UCSD-AML1 (cell line): ENCODE measurements around the gene IGFALS.

ENCODE experiments used
- DNase-seq: peaks from one replicate; lab custom pipeline; 2025; ENCODE audit not compliant: unreplicated experiment; lab: John Stamatoyannopoulos, UW

IGFALS gene

DNA sequence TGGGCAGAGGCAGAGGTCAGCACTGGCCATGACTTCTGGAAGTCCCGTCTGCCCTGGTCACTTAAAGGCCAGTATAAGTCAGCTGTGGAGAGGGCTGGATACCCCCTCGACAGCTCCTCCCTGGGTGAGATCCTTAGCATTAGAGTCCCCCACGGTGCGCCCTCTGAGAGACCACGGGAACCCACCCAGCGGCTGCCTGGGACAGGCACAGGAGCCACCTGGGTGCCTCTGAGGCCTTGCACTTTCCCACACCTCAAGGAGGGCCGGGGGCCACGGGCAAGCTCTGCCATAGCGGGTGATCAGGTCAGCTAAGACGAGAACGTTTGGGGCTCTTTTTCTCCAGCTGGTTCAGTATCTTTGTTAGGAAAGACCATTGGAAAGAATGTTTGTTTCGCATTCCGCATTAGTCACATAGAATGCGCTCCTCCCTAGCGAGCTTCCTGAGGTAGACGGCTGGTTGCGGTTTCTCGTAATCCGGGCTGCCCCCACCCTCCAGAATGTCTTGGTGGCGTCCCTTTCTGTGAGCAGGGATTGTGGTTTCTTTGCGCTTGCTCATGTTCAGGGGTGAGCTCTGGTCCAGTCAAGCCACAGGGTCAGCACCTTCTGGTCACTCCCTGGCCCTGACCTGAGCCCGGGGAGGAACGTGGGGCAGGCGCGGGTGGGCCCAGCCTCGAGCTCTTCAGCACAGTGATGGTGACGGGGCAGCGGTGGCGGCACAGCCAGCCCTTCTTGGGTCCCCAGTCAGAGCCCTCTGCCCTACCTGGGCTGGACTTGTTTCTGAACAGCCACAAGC, 47.4 kb downstream of the IGFALS start:
- no peak for DNase-seq

DNA sequence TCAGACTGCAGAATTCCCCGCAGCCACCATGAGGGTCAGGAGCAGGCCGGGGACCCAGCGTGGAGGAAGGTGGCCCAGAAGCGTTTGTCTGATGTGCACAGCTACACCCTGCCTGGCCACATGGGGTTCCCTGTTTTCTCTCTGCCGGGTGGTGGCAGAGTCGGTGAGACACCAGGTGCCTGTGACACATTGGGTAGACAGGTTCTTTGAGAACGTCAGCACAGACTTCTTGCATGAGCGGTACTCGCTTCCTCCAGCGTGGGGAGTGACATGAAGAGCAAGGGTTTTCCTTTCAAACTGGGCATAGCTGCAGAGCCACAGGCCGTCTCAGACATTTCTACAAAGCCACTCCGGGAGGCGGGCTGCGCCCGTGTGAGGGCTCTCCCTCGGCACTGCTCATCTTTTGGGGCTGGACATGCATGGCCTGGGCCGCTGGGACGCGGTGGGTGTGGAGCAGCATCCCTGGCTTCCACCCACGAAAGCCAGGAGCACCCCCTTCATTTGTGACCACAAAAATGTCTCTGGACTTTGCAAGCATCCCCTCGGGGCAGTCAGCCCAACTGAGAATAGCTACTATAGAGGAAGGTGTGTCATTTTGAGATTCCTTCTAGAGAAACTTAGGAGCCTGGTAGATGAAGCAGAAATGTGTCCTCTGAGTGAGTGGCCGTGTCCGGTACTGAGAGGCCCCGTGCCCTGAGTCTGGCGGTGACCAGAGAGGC, 48.2 kb downstream of the IGFALS start:
- DNase-seq = no peak

DNA sequence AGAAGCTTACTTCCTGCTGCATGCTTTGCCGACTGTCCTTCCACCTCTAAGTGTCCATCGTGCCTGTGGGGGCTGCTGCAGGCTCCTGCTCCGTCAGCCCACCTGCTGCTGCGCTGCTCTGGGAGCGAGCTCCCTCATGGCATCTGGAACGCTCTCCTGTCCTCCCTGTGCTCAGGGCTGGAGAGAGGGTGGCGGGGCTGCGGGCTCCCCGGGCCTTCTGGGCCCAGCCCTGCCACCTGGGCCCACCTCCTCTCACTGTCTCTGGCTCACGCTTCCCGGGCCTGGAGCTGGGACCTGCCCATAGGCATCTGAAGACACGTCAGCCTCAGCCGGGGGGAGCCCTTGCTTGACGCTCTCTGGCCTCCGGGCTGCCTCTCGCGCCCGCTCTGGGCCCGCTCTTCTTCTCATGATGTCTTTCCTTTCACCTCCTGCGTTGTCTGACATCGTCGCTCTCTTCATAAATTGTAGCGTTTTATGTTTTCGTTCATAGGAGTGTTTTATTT, 49.1 kb downstream of the IGFALS start:
- no peak for DNase-seq

DNA sequence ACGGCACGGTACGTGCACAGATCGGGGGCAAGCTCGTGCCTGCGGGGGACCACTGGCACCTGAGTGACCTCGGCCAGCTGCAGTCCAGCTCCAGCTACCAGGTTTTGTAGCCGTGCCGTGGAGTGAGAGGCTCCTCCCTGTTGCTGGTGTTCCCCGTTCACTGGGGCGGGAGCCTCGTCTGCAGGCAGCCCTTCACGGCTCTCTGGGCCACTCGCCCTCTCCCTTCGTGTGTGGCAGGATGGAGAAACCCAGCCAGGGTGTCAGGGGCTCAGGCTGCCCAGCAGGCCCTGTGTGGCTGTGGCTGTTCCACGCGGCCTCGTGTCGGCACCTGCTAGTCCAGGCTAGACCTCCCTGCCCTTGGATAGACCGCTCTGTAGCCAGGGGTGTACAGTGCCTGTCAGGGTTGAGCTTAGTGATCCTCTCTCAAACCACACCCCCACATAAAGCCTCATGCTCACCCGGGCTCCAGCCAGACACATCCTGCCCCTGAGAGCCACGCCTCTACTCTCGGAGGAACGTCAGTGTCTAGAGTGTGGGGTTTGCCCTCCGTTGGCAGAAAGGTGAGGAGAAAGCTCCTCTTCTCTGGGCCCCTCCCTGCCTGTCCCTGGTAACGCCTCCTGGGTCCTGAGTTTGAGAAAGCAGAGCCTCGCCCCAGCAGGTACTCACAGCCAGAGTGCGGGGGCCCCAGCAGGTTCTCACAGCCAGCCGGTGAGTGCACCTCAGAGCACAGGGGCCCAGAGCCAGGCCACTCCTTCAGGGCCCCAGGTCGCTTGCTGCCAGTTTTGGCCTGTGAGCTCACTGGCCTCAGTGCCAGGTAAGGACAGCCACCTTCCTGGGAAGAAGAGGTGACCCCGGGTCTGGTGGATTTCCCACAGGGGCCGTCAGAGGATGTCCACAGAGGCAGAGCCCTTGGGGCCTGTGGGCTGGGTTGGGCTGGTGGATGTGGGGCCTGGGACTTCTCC, 49.8 kb downstream of the IGFALS start:
- no peak for DNase-seq

DNA sequence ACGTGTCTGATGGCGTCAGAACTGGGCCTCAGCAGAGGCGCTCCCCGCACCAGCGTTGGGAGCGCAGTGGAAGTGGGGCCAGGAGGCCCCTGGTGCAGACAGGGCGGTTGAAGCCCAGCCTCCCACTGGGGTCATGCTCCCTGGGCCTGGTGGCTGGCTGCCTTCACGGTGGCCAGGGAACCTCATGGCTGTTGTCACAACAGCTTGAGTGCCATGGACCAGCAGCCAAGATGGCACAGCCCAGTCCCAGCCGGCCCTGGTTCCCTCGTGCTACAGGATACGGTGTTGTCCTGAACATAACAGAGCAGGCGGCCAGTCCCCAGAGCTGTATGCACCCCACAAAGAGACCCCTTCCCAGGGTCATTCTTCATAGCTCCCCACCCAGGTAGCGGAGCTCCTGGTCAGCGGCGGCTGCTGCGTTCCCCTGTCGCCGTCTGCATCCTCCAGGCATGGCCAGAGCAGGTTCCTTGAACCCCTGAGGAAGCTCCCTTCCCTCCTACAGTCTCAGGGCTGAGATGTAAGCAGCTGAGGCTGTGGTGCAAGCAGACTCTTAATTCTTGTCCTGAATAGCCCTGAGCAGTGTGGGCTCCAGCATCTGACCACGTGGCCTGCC, 51.8 kb downstream of the IGFALS start:
- no peak for DNase-seq

DNA sequence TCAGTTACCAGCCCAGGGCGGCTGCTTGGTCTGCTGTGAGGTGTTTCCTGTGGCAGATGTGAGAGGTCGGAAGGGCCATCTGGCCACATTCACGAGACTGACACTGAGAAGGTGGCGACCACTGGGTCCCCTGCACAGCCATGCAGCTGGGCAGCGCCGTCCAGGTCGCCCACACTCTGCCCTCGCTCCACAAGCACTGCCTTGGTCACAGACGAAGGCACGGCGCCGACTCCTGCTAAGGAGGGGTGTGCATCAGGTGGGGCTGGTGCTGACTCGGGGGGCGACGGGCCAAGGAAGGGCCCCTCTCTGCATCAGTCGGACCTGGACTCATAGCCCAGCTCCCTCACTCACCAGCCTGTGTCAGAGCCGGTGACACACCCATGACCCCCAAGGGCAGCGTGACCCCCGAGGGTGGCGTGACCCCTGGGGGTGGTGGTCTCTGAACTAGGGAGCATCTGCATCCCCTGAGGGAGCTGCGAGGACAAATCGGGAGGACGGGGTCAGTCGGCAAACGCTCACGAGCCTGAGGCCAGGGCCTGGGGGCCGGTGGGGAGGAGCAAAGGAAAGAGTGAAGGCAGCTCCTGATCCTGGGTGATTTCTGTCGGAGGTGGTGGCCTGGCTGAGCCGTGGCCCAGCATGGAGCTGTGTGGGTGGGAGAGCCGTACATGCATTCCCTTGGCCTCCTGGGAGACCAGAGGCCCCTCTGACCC, 52.6 kb downstream of the IGFALS start:
- no peak for DNase-seq
